Measurements from ENCODE around the gene SPDYA. TPM values are rescaled to one million over a fixed set of nuclear protein-coding genes. Genes with fewer than 3 reads are reported as not detected.
A peak's percentile ranks its signal among the peaks of the same experiment; 100 is the strongest.

The SPDYA gene
- polyA plus RNA-seq, 2 of the 4 experiments (the other 2 are of a cell fraction) = 0.14 to 0.49 TPM

GRCh38 chr2:28824870-28825269, 14.2 kb downstream of the SPDYA start:
- TF ChIP-seq TP53 (CRISPR knock-in tag; IDR thresholded peaks at IDR 0.05) = no peak
- TF ChIP-seq USF2 (IDR thresholded peaks at IDR 0.05) = no peak
- no peak for TF ChIP-seq EP300 (IDR thresholded peaks at IDR 0.05)
- TF ChIP-seq KDM1A (IDR thresholded peaks at IDR 0.05; ENCODE audit: low read depth) = no peak
- no peak for TF ChIP-seq REST (IDR thresholded peaks at IDR 0.05)
- TF ChIP-seq, protein P1, sequence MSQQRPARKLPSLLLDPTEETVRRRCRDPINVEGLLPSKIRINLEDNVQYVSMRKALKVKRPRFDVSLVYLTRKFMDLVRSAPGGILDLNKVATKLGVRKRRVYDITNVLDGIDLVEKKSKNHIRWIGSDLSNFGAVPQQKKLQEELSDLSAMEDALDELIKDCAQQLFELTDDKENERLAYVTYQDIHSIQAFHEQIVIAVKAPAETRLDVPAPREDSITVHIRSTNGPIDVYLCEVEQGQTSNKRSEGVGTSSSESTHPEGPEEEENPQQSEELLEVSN (IDR thresholded peaks at IDR 0.05; ENCODE audit: borderline replicate concordance, low read depth) = no peak
- TF ChIP-seq PHF8 (IDR thresholded peaks at IDR 0.05; ENCODE audit: borderline replicate concordance, low read depth) = no peak
- no peak for TF ChIP-seq HOXA7 (CRISPR knock-in tag; IDR thresholded peaks at IDR 0.05)
- no peak for TF ChIP-seq JUNB (IDR thresholded peaks at IDR 0.05)
- TF ChIP-seq FOSL2 (IDR thresholded peaks at IDR 0.05) = no peak
- TF ChIP-seq FOSL2 (CRISPR knock-in tag; IDR thresholded peaks at IDR 0.05) = no peak
- no peak for TF ChIP-seq MAX (IDR thresholded peaks at IDR 0.05)
- TF ChIP-seq SREBF2 (IDR thresholded peaks at IDR 0.05) = no peak
- TF ChIP-seq POLR2AphosphoS2 (conservative IDR thresholded peaks at IDR 0.05; ENCODE audit: low read length) = no peak
- TF ChIP-seq ZFP36 (IDR thresholded peaks at IDR 0.05; ENCODE audit: borderline replicate concordance, partially characterized antibody) = no peak

DNA sequence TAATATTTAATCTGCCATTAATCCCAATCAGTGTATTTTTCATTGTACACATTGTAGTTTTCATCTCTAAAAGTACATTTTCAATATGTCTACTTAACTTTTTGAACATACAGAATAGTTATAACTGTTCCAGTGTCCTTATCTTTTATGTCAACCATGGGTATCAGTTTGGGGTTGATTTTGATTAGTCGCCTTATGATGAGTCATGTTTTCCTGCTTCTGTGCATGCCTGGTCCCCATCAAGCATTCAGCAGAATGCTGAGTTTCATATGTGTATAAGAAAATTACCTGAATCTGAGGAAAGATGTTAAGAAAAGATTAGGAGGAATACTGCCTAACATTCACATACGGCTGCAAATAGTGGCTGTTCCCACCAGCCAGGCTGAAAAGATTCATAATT, 17.7 kb downstream of the SPDYA start:
- no peak for DNase-seq (ENCODE audit: low read depth in 1 of 2, low spot score in 1 of 2)
- H3K9me3 ChIP-seq = no peaks in the 10 kb centered on the region
- FAIRE-seq = no peak
- no peaks in the 10 kb centered on the region for H3K4me1 ChIP-seq
- TF ChIP-seq NFE2L2 (conservative IDR thresholded peaks at IDR 0.05; ENCODE audit: low read length) (peak; percentile 63), CEBPB (IDR thresholded peaks at IDR 0.05) (no peak), ESRRA (IDR thresholded peaks at IDR 0.05; ENCODE audit: borderline replicate concordance, low read length) (no peak), PHF8 (IDR thresholded peaks at IDR 0.05; ENCODE audit: borderline replicate concordance, low read depth) (no peak), NPAS2 (CRISPR knock-in tag; IDR thresholded peaks at IDR 0.05; ENCODE audit: borderline replicate concordance) (no peak), MAFK (IDR thresholded peaks at IDR 0.05; ENCODE audit: partially characterized antibody) (peak; percentile 65), FOSL2 (IDR thresholded peaks at IDR 0.05) (no peak), FOSL2 (CRISPR knock-in tag; IDR thresholded peaks at IDR 0.05) (peak; percentile 63)
- ChIA-PET CTCF (no interaction called here), POLR2A (no interaction called here)
- no peak overlapping the region for H3K4me3 ChIP-seq
- no peak overlapping the region for H3K4me2 ChIP-seq
- no peak for ATAC-seq
- no peak overlapping the region for H3K27ac ChIP-seq
- WGBS (ENCODE audit: missing lambda C conversion rate) = 79% methylated on average over 2 of the region's 2 CpGs

More at GRCh38 chr2:28824870-28825269, 14.2 kb downstream of the SPDYA start:
- ATAC-seq = no peak
- H3K4me2 ChIP-seq = no peak overlapping the region
- ChIA-PET CTCF (interaction anchor here (0.6 to 1.6 kb wide), 4 partner anchors 11 to 259 kb away, joined by 3 to 7 read pairs (median 4); no protein-coding TSS in a partner anchor), POLR2A (no interaction called here)
- H3K4me3 ChIP-seq = no peak overlapping the region
- no peak for DNase-seq (ENCODE audit: low read depth in 1 of 2, low spot score in 1 of 2)
- H3K4me1 ChIP-seq = no peaks in the 10 kb centered on the region
- H3K9me3 ChIP-seq = no peaks in the 10 kb centered on the region
- no peak overlapping the region for H3K27ac ChIP-seq
- no peak for FAIRE-seq

Measured in A549 (cell line).